BLaER1 treated with 17β-estradiol and CSF1 and Interleukin-3, amounts not matched to agents 10 nM and 100 nM (cell line): ENCODE results near the gene C17orf75.
"Not testable (repeated sequence)": the region's sequence is repeated elsewhere in the genome, so short reads cannot be mapped to it uniquely, and the experiment has no call there.

Experiments
- H3K27ac ChIP-seq, 11 experiments: shearing (Covaris generic); formaldehyde crosslinking; 2 replicates each; pipeline ENCODE4 v1.8.1; 2022
- H3K27me3 ChIP-seq, 11 experiments: shearing (Covaris generic); formaldehyde crosslinking; 2 replicates each; pipeline ENCODE4 v1.8.1; 2022
- H3K36me3 ChIP-seq, 11 experiments: shearing (Covaris generic); formaldehyde crosslinking; 2 replicates each; pipeline ENCODE4 v1.8.1; 2022
- H3K4me1 ChIP-seq, 10 experiments: shearing (Covaris generic); formaldehyde crosslinking; 2 replicates each; pipeline ENCODE4 v1.8.1; 2022
- H3K4me2 ChIP-seq, 11 experiments: shearing (Covaris generic); formaldehyde crosslinking; 2 replicates each; pipeline ENCODE4 v1.8.1; 2022
- H3K4me3 ChIP-seq, 10 experiments: shearing (Covaris generic); formaldehyde crosslinking; 2 replicates each; pipeline ENCODE4 v1.8.1; 2022
- H3K9ac ChIP-seq, 11 experiments: shearing (Covaris generic); formaldehyde crosslinking; 2 replicates each; pipeline ENCODE4 v1.8.1; 2022
- H3K9me3 ChIP-seq, 11 experiments: shearing (Covaris generic); formaldehyde crosslinking; replicated peaks in 1 of 11; 2 replicates each; pipeline ENCODE4 v1.8.1; 2022
- H4K20me1 ChIP-seq, 11 experiments: shearing (Covaris generic); formaldehyde crosslinking; 2 replicates each; pipeline ENCODE4 v1.8.1; 2022
- Cebpa-rat ChIP-seq, 11 experiments: shearing (Covaris generic); IDR thresholded peaks; 2 replicates each; pipeline ENCODE4 v1.8.1; 2022

The C17orf75 gene

DNA sequence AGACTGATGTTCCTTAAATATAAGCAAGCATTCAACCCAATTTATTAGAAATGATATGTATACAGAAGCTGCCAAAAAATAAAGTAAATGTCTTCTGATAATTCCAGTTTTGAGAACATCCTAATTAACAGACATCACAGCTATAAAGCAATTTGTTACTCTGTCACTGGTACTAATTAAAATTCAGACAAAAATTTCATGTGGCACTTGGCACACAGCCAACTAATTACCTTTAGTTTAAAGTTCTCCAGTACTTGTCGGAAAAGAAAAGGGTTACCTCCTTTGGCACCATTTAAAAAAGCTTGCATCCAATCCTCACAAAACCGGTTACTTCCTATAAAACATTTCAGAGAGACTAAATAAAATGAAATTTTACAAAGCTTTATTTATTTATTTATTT lies 8.8 kb downstream of the C17orf75 start:
- H4K20me1 ChIP-seq, result no peaks in the 10 kb centered on the region
- H3K4me2 ChIP-seq, result peak overlapping the region in 9 of 11 experiments; percentile 69 to 90 (median 79); a peak in 14 of 22 replicates
- H3K27ac ChIP-seq, result peak overlapping the region in 10 of 11 experiments; percentile 84 to 99 (median 94); a peak in 19 of 22 replicates
- peak overlapping the region in 5 of 11 experiments; percentile 73 to 85 (median 81); a peak in 5 of 22 replicates for H3K9ac ChIP-seq
- H3K27me3 ChIP-seq, result no peaks in the 10 kb centered on the region
- peaks cover 67 to 100% (median 84%) of the 10 kb centered on the region in 10 experiments for H3K4me1 ChIP-seq
- peaks cover 0 to 49% (median 37%) of the 10 kb centered on the region in 11 experiments; a peak in 19 of 22 replicates for H3K36me3 ChIP-seq
- no peak for TF ChIP-seq Cebpa-rat (IDR thresholded peaks at IDR 0.05)
- no peaks in the 10 kb centered on the region for H3K9me3 ChIP-seq
- no peak overlapping the region for H3K4me3 ChIP-seq

GRCh38 chr17:32331243-32332040 lies 10.5 kb downstream of the C17orf75 start:
- peak overlapping the region; percentile 56 to 90 (median 78) for H3K4me2 ChIP-seq
- TF ChIP-seq Cebpa-rat (IDR thresholded peaks at IDR 0.05), result peak in 8 of 11 experiments; percentile 63 to 99 (median 88); a peak in 11 of 22 replicates
- H3K27ac ChIP-seq, result peak overlapping the region; percentile 74 to 99 (median 93)
- H3K9ac ChIP-seq, result peak overlapping the region; percentile 59 to 85 (median 78); a peak in 21 of 22 replicates
- H3K9me3 ChIP-seq, result no peaks in the 10 kb centered on the region
- peaks cover 0 to 32% (median 22%) of the 10 kb centered on the region in 11 experiments; a peak in 19 of 22 replicates for H3K36me3 ChIP-seq
- H3K4me1 ChIP-seq, result peaks cover 61 to 100% (median 95%) of the 10 kb centered on the region in 10 experiments
- H3K27me3 ChIP-seq, result no peaks in the 10 kb centered on the region
- H4K20me1 ChIP-seq, result no peaks in the 10 kb centered on the region
- peak overlapping the region in 3 of 10 experiments; percentile 3 to 30 (median 8); a peak in 5 of 20 replicates for H3K4me3 ChIP-seq

DNA sequence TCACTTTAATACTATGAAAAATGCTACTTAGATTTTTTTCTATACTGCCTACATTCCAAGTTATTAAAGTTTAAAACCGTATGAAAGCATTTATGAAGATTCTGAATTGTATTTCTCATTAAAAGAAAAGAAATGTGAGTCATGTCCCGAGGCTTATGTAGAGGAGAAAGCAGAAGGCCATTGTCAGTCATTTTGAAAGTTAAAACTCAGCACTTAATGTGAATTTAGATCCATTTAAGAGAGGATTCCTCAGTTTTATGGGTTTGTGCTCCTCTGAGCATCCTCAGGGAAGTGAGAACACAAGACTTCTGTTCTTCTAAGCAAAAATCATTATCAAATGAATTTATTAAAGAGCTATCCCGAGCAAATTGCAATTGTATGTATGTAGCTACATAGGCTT lies 11.8 kb downstream of the C17orf75 start:
- peak overlapping the region in 1 of 10 experiments; percentile 30; a peak in 2 of 20 replicates for H3K4me3 ChIP-seq
- H3K27ac ChIP-seq, result peak overlapping the region; percentile 74 to 99 (median 93)
- no peaks in the 10 kb centered on the region for H3K27me3 ChIP-seq
- H3K9ac ChIP-seq, result peak overlapping the region; percentile 59 to 85 (median 78); a peak in 21 of 22 replicates
- H3K4me2 ChIP-seq, result peak overlapping the region; percentile 56 to 90 (median 78)
- H3K4me1 ChIP-seq, result peaks cover 48 to 100% (median 85%) of the 10 kb centered on the region in 10 experiments
- no peaks in the 10 kb centered on the region for H3K9me3 ChIP-seq
- no peak for TF ChIP-seq Cebpa-rat (IDR thresholded peaks at IDR 0.05)
- peaks cover 0 to 32% (median 22%) of the 10 kb centered on the region in 11 experiments; a peak in 19 of 22 replicates for H3K36me3 ChIP-seq
- H4K20me1 ChIP-seq, result no peaks in the 10 kb centered on the region

- no peaks in the 10 kb centered on the region for H3K27me3 ChIP-seq
- H3K9ac ChIP-seq, result peak overlapping the region in 1 of 11 experiments; percentile 10; a peak in 2 of 22 replicates
- TF ChIP-seq Cebpa-rat (IDR thresholded peaks at IDR 0.05), result no peak
- H3K27ac ChIP-seq, result peak overlapping the region in 9 of 11 experiments; percentile 31 to 99 (median 93); a peak in 18 of 22 replicates
- no peaks in the 10 kb centered on the region for H4K20me1 ChIP-seq
- H3K4me2 ChIP-seq, result peak overlapping the region in 8 of 11 experiments; percentile 69 to 90 (median 78); a peak in 16 of 22 replicates
- H3K36me3 ChIP-seq, result peaks cover 0 to 10% (median 6%) of the 10 kb centered on the region in 11 experiments; a peak in 13 of 22 replicates
- no peak overlapping the region for H3K4me3 ChIP-seq
- no peaks in the 10 kb centered on the region for H3K9me3 ChIP-seq
- peaks cover 59 to 100% (median 85%) of the 10 kb centered on the region in 10 experiments for H3K4me1 ChIP-seq
Observed at GRCh38 chr17:32327911-32328310, 14.1 kb downstream of the C17orf75 start.

GRCh38 chr17:32323811-32324491 lies 18.0 kb downstream of the C17orf75 start:
- Histone ChIP-seq H3K27ac (peak overlapping the region in 10 of 11 experiments; percentile 30 to 74 (median 58); a peak in 19 of 22 replicates), H3K9me3 (no peaks in the 10 kb centered on the region), H4K20me1 (no peaks in the 10 kb centered on the region), H3K4me1 (peaks cover 23 to 95% (median 54%) of the 10 kb centered on the region in 10 experiments), H3K4me2 (peak overlapping the region; percentile 24 to 84 (median 66)), H3K4me3 (no peak overlapping the region), H3K9ac (peak overlapping the region; percentile 5 to 58 (median 36); a peak in 16 of 22 replicates), H3K36me3 (0 out of 22 replicates have a peak, but pooled peaks cover 0 to 4% (median 0%) of the 10 kb centered on the region in 11 experiments), H3K27me3 (no peaks in the 10 kb centered on the region)
- no peak for TF ChIP-seq Cebpa-rat (IDR thresholded peaks at IDR 0.05)

GRCh38 chr17:32323046-32323445 lies 18.9 kb downstream of the C17orf75 start:
- Histone ChIP-seq H3K27ac (peak overlapping the region in 8 of 11 experiments; percentile 19 to 74 (median 62); a peak in 12 of 22 replicates), H3K36me3 (0 out of 22 replicates have a peak, but pooled peaks cover 0 to 4% (median 0%) of the 10 kb centered on the region in 11 experiments), H3K4me1 (peaks cover 15 to 94% (median 48%) of the 10 kb centered on the region in 10 experiments), H3K27me3 (no peaks in the 10 kb centered on the region), H3K9me3 (no peaks in the 10 kb centered on the region), H4K20me1 (no peaks in the 10 kb centered on the region), H3K4me2 (peak overlapping the region; percentile 24 to 84 (median 66); a peak in 21 of 22 replicates), H3K9ac (peak overlapping the region in 4 of 11 experiments; percentile 1 to 50 (median 38); a peak in 2 of 22 replicates), H3K4me3 (no peak overlapping the region)
- TF ChIP-seq Cebpa-rat (IDR thresholded peaks at IDR 0.05), result no peak

DNA sequence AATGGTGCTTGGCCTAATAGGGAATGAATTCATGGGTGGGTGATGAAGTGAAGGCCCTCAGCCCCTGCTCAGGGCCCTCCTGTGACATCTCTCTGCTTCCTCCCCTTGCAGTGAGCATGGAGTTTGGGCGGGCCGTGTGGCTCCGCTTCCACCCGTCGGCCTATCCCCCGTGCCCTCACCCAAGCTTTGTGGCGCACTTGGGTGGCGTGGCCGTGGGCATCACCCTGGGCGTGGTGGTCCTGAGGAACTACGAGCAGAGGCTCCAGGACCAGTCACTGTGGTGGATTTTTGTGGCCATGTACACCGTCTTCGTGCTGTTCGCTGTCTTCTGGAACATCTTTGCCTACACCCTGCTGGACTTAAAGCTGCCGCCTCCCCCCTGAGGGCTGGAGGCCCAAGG lies 21.1 kb downstream of the C17orf75 start:
- peak overlapping the region in 3 of 11 experiments; percentile 24 to 30 (median 28); a peak in 4 of 22 replicates for H3K4me2 ChIP-seq

GRCh38 chr17:32320080-32320479 lies 21.9 kb downstream of the C17orf75 start:
- H4K20me1 ChIP-seq, result not testable (repeated sequence)

More for the DNA sequence above, 21.1 kb downstream of the C17orf75 start:
- no peak overlapping the region for H3K4me3 ChIP-seq
- H3K27ac ChIP-seq, result peak overlapping the region in 6 of 11 experiments; percentile 17 to 46 (median 44); a peak in 9 of 22 replicates
- H3K36me3 ChIP-seq, result no peaks in the 10 kb centered on the region
- H4K20me1 ChIP-seq, result no peaks in the 10 kb centered on the region
- peak overlapping the region in 3 of 11 experiments; percentile 7 to 42 (median 8); a peak in 4 of 22 replicates for H3K9ac ChIP-seq
- peaks cover 14 to 72% (median 31%) of the 10 kb centered on the region in 10 experiments for H3K4me1 ChIP-seq
- H3K9me3 ChIP-seq, result no peaks in the 10 kb centered on the region
- TF ChIP-seq Cebpa-rat (IDR thresholded peaks at IDR 0.05), result no peak
- no peaks in the 10 kb centered on the region for H3K27me3 ChIP-seq

More at GRCh38 chr17:32320080-32320479, 21.9 kb downstream of the C17orf75 start:
- not testable (repeated sequence) for H3K4me3 ChIP-seq, H3K27me3 ChIP-seq, H3K36me3 ChIP-seq, H3K9ac ChIP-seq, H3K9me3 ChIP-seq, H3K27ac ChIP-seq
- Histone ChIP-seq H3K4me1 (peaks cover 14 to 64% (median 30%) of the 10 kb centered on the region in 10 experiments), H3K4me2 (peak overlapping the region in 2 of 11 experiments; percentile 2 to 71; a peak in 1 of 22 replicates)
